K562 (cell line): ENCODE measurements around the gene FOXO3. TPM values are rescaled to one million over a fixed set of nuclear protein-coding genes. Genes with fewer than 3 reads are reported as not detected.
A peak's percentile ranks its signal among the peaks of the same experiment; 100 is the strongest.

Experiments
- ATAC-seq: fragments of 200-7000 bp; cut with Tn5 transposase; 3 replicates; pipeline ENCODE4 v1.9.1; 2020; ENCODE audit warnings: moderate library complexity
- BruUV-seq: library from RNA; stranded (reverse); fragments of 400-500 nt; replicated peaks from 2 replicates; lab custom pipeline; 2021; lab: Mats Ljungman, UMichigan
- CTCF ChIA-PET: fragments of 300-600 bp; formaldehyde crosslinking; extraction: SDS; loops from one replicate; lab custom pipeline; 2021; ENCODE audit warnings: low intra/inter-chr PET ratio; lab: Yijun Ruan, JAX
- POLR2A ChIA-PET: fragments of 300-600, 350-650 bp; sonication (Branson Sonifier 250); formaldehyde crosslinking; extraction: SDS; loops from one replicate; lab custom pipeline; 2021; ENCODE audit warnings: antibody characterized with exemption, inconsistent platforms; lab: Yijun Ruan, JAX
- DNase-seq, 4 experiments: peaks; one replicate each; pipeline versions ENCODE4 v3.0.0 to v3.0.0-alpha.2; 2011 to 2018; ENCODE audit warnings: low spot score in 3 of 4, mixed read lengths in 3 of 4; ENCODE audit errors: extremely low read depth in 1 of 4
- FAIRE-seq: peaks from 2 replicates; lab custom pipeline; 2011; peaks lifted over from hg19 to GRCh38; lab: Jason Lieb, UNC
- H2AFZ ChIP-seq: 2 replicates; pipeline ENCODE4 v1.6.0; 2011; ENCODE audit warnings: low read depth, low read length, control low read depth, inconsistent platforms
- H3K27ac ChIP-seq: fragments of 200-600 bp; 3 replicates; pipeline ENCODE4 v1.8.0; 2011; ENCODE audit warnings: low read depth, mild to moderate bottlenecking, control low read depth, inconsistent platforms, low read length, moderate library complexity, mixed read lengths; ENCODE audit errors: extremely low read depth
- H3K27me3 ChIP-seq, 2 experiments: fragments of 300-600 bp in 1 of 2; 2 replicates in 1 of 2; 3 replicates in 1 of 2; pipeline versions ENCODE4 v1.6.0 to v1.8.0; 2011; ENCODE audit warnings: inconsistent platforms in 2 of 2, low read length in 2 of 2, mild to moderate bottlenecking in 1 of 2, mixed read lengths in 1 of 2, moderate library complexity in 1 of 2; ENCODE audit not compliant: control insufficient read depth in 2 of 2, insufficient read depth in 2 of 2
- H3K36me3 ChIP-seq: fragments of 300-600 bp; 3 replicates; pipeline ENCODE4 v1.8.0; 2011; ENCODE audit warnings: mild to moderate bottlenecking, low read length, inconsistent platforms; ENCODE audit not compliant: control insufficient read depth, insufficient read depth
- H3K4me1 ChIP-seq, 2 experiments: fragments of 200-600 bp in 1 of 2; replicated peaks in 1 of 2; 2 replicates in 1 of 2; 3 replicates in 1 of 2; pipeline versions ENCODE4 v1.5.1 to v1.8.0; 2011; ENCODE audit warnings: inconsistent platforms in 2 of 2, low read length in 2 of 2, mild to moderate bottlenecking in 1 of 2, mixed read lengths in 1 of 2, moderate library complexity in 1 of 2; ENCODE audit not compliant: control insufficient read depth in 2 of 2, insufficient read depth in 2 of 2
- H3K4me2 ChIP-seq: 2 replicates; pipeline ENCODE4 v1.6.1; 2011; ENCODE audit warnings: low read length, control low read depth, inconsistent platforms, mixed read lengths; ENCODE audit not compliant: insufficient read depth
- H3K4me3 ChIP-seq: fragments of 200-600 bp; sonication (generic), shearing (Covaris generic); 2 replicates; pipeline ENCODE4 v1.5.1; 2016; ENCODE audit warnings: control low read depth, inconsistent platforms
- H3K79me2 ChIP-seq: fragments of 200-600 bp; 3 replicates; pipeline ENCODE4 v1.8.0; 2011; ENCODE audit warnings: low read length, inconsistent platforms; ENCODE audit not compliant: control insufficient read depth, insufficient read depth
- H3K9ac ChIP-seq, 2 experiments: 2 replicates each; pipeline versions ENCODE4 v1.6.0 to v1.6.1; 2011; ENCODE audit warnings: low read depth in 2 of 2, low read length in 2 of 2, control low read depth in 1 of 2, inconsistent platforms in 1 of 2, mild to moderate bottlenecking in 1 of 2, mixed read lengths in 1 of 2; ENCODE audit not compliant: insufficient read depth in 1 of 2
- H3K9me1 ChIP-seq: one replicate; pipeline ENCODE4 v1.6.0; 2011; ENCODE audit warnings: inconsistent platforms, mild to moderate bottlenecking, low read length, moderate library complexity; ENCODE audit not compliant: control insufficient read depth, insufficient read depth
- H3K9me3 ChIP-seq: replicated peaks from 2 replicates; pipeline ENCODE4 v1.5.1; 2011; ENCODE audit warnings: low read depth, low read length, inconsistent platforms; ENCODE audit not compliant: control insufficient read depth, insufficient read depth
- H4K20me1 ChIP-seq: replicated peaks from 2 replicates; pipeline ENCODE4 v1.6.1; 2011; ENCODE audit warnings: low read length, inconsistent platforms, mixed read lengths; ENCODE audit not compliant: control insufficient read depth, insufficient read depth
- CAMTA2 ChIP-seq: fragments of 250-450 bp; sonication (Bioruptor Pico); conservative IDR thresholded peaks from 2 replicates; pipeline ENCODE4 v1.5.1; 2022
- CREB3 ChIP-seq: fragments of 450-650 bp; conservative IDR thresholded peaks from 2 replicates; pipeline ENCODE4 v1.6.1; 2016; ENCODE audit warnings: missing genetic modification characterization, low read depth, mild to moderate bottlenecking, missing compliant biosample characterization, moderate library complexity
- ESRRB ChIP-seq: fragments of 250-450 bp; sonication (Bioruptor Pico); IDR thresholded peaks from 2 replicates; pipeline ENCODE4 v1.5.0; 2020; ENCODE audit warnings: mild to moderate bottlenecking, moderate library complexity, borderline replicate concordance
- ETV6 ChIP-seq, 3 experiments: fragments of 150-350 bp in 1 of 3; sonication (generic) in 1 of 3; formaldehyde crosslinking in 1 of 3; IDR thresholded peaks; 2 replicates each; pipeline versions ENCODE4 v1.6.1 to v1.8.0; 2014 to 2022; ENCODE audit warnings: borderline replicate concordance in 2 of 3, low read depth in 2 of 3, antibody characterized with exemption in 1 of 3, low read length in 1 of 3, mild to moderate bottlenecking in 1 of 3, missing genetic modification reagents in 1 of 3
- HMBOX1 ChIP-seq: sonication (generic); IDR thresholded peaks from 2 replicates; pipeline ENCODE4 v1.6.1; 2016
- L3MBTL2 ChIP-seq: fragments of 450-650 bp; IDR thresholded peaks from 2 replicates; pipeline ENCODE4 v1.6.1; 2016; ENCODE audit warnings: mild to moderate bottlenecking, moderate library complexity
- NFE2 ChIP-seq: IDR thresholded peaks from 2 replicates; pipeline ENCODE4 v1.6.1; 2014; ENCODE audit warnings: antibody characterized with exemption, low read depth
- PHB ChIP-seq: fragments of 250-450 bp; sonication (Bioruptor Pico); IDR thresholded peaks from 2 replicates; pipeline ENCODE4 v1.5.0; 2021
- SMAD2 ChIP-seq: fragments of 150-350 bp; IDR thresholded peaks from 2 replicates; pipeline ENCODE4 v1.6.1; 2014; ENCODE audit warnings: low read depth, mild to moderate bottlenecking, low read length
- TRIM28 ChIP-seq: fragments of 450-650 bp; IDR thresholded peaks from 2 replicates; pipeline ENCODE4 v1.6.1; 2017
- ZBTB12 ChIP-seq: fragments of 250-450 bp; sonication (Bioruptor Pico); IDR thresholded peaks from 2 replicates; pipeline ENCODE4 v1.4.0; 2020
- WGBS: fragments of 100-300 bp; shearing (Covaris generic); methylation state at CpG from one replicate; pipeline ENCODE4 v1.1.6; 2016; ENCODE audit warnings: low coverage, mixed read lengths; ENCODE audit not compliant: insufficient coverage; ENCODE audit errors: missing lambda C conversion rate; 5-methylcytosine and 5-hydroxymethylcytosine counted together
- in situ Hi-C: fragments of 300-500 bp; cut with MboI; formaldehyde crosslinking; loops from 4 replicates; pipeline ENCODE4 v1.15.0; 2018; ENCODE audit warnings: inconsistent platforms, mixed read lengths
- intact Hi-C: fragments of 100-400 bp; cut with micrococcal nuclease; formaldehyde crosslinking; loops from 2 replicates; pipeline ENCODE4 v1.14.2; 2022
- polyA plus RNA-seq, 8 experiments: library from polyadenylated mRNA; depleted of rRNA in 4 of 8; stranded (reverse) in 5 of 8; unstranded in 3 of 8; fragments of >200 nt; fragmentation: Nextera tagmentation in 2 of 8; fragmentation: Illumina TruSeq in 1 of 8; extraction: Ambion mirVana in 2 of 8; extraction: Trizol in 1 of 8; gene quantifications; 2 replicates each; pipeline versions ENCODE4 v1.2.1 to v1.2.3, GENCODE V29; 2011 to 2014; ENCODE audit warnings: inconsistent platforms in 1 of 8, missing spikeins in 1 of 8
- total RNA-seq, 7 experiments: library from RNA; depleted of rRNA in 6 of 7; stranded (reverse); fragments of >200 nt in 6 of 7; fragmentation: Illumina TruSeq in 2 of 7; extraction: Trizol in 2 of 7; gene quantifications; 2 replicates each; pipeline versions ENCODE4 v1.2.1 to v1.2.3, GENCODE V29; 2011 to 2021; ENCODE audit warnings: low replicate concordance in 1 of 7
- TF ChIP-seq, protein P1 (sequence below): fragments of 450-650 bp; IDR thresholded peaks from 2 replicates; pipeline ENCODE4 v1.6.1; 2014; ENCODE audit warnings: low read depth, mild to moderate bottlenecking, moderate library complexity, borderline replicate concordance
- TF ChIP-seq, protein P2 (sequence below): fragments of 250-450 bp; sonication (Bioruptor Pico); IDR thresholded peaks from 2 replicates; pipeline ENCODE4 v1.9.0; 2021; ENCODE audit warnings: mild to moderate bottlenecking, inconsistent platforms

FOXO3 gene
- total and polyA plus RNA-seq, 9 of the 15 experiments (the other 6 are each of a cell fraction or from before 2014, with no cell fraction given) = 3.0 to 14.6 (median 6.0) TPM

DNA sequence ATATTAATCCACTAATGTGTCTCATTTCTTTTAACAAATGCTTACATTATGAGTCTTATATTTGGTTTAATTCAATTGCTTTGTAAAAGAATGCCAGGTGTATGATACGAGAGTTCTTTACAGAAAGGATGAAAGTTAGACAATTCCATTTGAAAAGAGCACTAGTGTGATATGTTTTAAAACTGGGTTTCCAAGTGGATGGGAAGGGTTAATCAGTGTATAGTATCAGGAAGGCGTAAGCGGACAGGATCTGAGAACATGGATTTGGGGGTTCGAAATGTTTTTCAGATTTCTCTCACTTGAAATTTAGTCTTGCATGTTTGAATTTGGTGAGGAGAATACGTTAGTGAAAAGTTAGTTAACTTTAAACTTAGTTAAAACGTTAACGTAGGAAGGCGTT lies 2.6 kb downstream of the FOXO3 start (continued):
- TF ChIP-seq HMBOX1 = 0 out of 2 replicates have a peak, but pooled peaks have one; percentile 20

DNA sequence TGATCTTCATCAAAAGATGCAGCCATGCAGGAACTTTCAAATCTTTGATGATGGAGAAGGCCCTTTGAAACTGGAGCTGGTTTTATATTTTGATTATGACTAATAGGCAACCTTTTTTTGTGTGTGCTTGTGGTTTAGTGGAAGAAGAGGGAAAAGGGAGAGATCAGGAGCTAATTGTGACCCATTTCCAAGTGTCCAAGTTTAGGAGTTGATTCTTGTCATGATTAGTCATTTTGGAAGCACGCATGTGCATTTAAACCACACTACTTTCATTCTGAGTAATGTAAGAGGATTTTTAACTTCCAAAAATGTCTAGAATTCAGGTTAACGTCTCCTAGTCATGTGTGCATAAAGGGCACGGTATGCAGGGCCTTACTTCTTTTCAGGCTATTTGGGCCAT lies 3.5 kb downstream of the FOXO3 start:
- in situ Hi-C loops (no loop called here), intact Hi-C loops (loop anchor here (5.0 kb wide), 2 partner anchors 68 to 218 kb away; no protein-coding TSS in a partner anchor)
- H3K4me2 ChIP-seq = no peak overlapping the region
- peaks cover 33 to 35% of the 10 kb centered on the region in 2 experiments for H3K4me1 ChIP-seq
- CTCF ChIA-PET = no interaction called here
- H3K4me3 ChIP-seq = no peak overlapping the region
- ATAC-seq (no peak), FAIRE-seq (no peak), DNase-seq (no peak)
- H3K9me3 ChIP-seq = no peaks in the 10 kb centered on the region
- H3K36me3 ChIP-seq = peaks cover 19% of the 10 kb centered on the region; the same call in 2 of the 3 replicates
- no TSS peak for BruUV-seq
- no peak overlapping the region for H2AFZ ChIP-seq
- H3K27me3 ChIP-seq = no peaks in the 10 kb centered on the region
- no peak overlapping the region for H3K27ac ChIP-seq
- H3K9me1 ChIP-seq = no peaks in the 10 kb centered on the region
- H4K20me1 ChIP-seq = peaks cover 22% of the 10 kb centered on the region
- no peak overlapping the region for H3K9ac ChIP-seq
- peaks cover 40% of the 10 kb centered on the region for H3K79me2 ChIP-seq
- 62% methylated on average over 3 of the region's 3 CpGs for WGBS
- POLR2A ChIA-PET = interaction anchor here (0.6 kb wide), 1 partner anchor 303 kb away, joined by 3 read pairs; no protein-coding TSS in a partner anchor
- TF ChIP-seq ZBTB12 = no peak
- TF ChIP-seq, protein P1, sequence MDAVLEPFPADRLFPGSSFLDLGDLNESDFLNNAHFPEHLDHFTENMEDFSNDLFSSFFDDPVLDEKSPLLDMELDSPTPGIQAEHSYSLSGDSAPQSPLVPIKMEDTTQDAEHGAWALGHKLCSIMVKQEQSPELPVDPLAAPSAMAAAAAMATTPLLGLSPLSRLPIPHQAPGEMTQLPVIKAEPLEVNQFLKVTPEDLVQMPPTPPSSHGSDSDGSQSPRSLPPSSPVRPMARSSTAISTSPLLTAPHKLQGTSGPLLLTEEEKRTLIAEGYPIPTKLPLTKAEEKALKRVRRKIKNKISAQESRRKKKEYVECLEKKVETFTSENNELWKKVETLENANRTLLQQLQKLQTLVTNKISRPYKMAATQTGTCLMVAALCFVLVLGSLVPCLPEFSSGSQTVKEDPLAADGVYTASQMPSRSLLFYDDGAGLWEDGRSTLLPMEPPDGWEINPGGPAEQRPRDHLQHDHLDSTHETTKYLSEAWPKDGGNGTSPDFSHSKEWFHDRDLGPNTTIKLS = no peak
- TF ChIP-seq ETV6 (IDR thresholded peaks at IDR 0.05; ENCODE audit: borderline replicate concordance in 1 of 2, low read depth in 2 of 2, low read length in 1 of 2) = no peak
- no peak for TF ChIP-seq ETV6 (CRISPR knock-in tag; IDR thresholded peaks at IDR 0.05; ENCODE audit: borderline replicate concordance)
- TF ChIP-seq SMAD2 = no peak
- TF ChIP-seq ESRRB (CRISPR knock-in tag) = no peak
- no peak for TF ChIP-seq NFE2
- no peak for TF ChIP-seq CAMTA2 (CRISPR knock-in tag)
- TF ChIP-seq L3MBTL2 = no peak
- TF ChIP-seq PHB (CRISPR knock-in tag) = no peak
- TF ChIP-seq CREB3 = no peak
- TF ChIP-seq, protein P2, sequence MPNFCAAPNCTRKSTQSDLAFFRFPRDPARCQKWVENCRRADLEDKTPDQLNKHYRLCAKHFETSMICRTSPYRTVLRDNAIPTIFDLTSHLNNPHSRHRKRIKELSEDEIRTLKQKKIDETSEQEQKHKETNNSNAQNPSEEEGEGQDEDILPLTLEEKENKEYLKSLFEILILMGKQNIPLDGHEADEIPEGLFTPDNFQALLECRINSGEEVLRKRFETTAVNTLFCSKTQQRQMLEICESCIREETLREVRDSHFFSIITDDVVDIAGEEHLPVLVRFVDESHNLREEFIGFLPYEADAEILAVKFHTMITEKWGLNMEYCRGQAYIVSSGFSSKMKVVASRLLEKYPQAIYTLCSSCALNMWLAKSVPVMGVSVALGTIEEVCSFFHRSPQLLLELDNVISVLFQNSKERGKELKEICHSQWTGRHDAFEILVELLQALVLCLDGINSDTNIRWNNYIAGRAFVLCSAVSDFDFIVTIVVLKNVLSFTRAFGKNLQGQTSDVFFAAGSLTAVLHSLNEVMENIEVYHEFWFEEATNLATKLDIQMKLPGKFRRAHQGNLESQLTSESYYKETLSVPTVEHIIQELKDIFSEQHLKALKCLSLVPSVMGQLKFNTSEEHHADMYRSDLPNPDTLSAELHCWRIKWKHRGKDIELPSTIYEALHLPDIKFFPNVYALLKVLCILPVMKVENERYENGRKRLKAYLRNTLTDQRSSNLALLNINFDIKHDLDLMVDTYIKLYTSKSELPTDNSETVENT (CRISPR knock-in tag) = no peak
- TF ChIP-seq TRIM28 = no peak
